Stimulated activated CD8-positive, alpha-beta memory T cell treated with anti-CD3 and anti-CD28 coated beads, Interleukin-12 subunit alpha, Interleukin-12 subunit beta, amount 100 ng/mL, for 24 hours (primary cell): ENCODE measurements around the gene OR5C1.
"Not testable (repeated sequence)": the region's sequence is repeated elsewhere in the genome, so short reads cannot be mapped to it uniquely, and the experiment has no call there.

Source experiments
- DNase-seq: peaks from one replicate; pipeline ENCODE4 v3.0.0-alpha.2; 2020; ENCODE audit errors: extremely low read depth

Gene OR5C1

GRCh38 chr9:122810306-122810946, 21.7 kb downstream of the OR5C1 start:
- no peak for DNase-seq

- DNase-seq, result no peak
Measured at GRCh38 chr9:122812736-122813135, 24.0 kb downstream of the OR5C1 start.

- DNase-seq, result no peak
Measured at GRCh38 chr9:122814545-122814944, 25.8 kb downstream of the OR5C1 start.

- no peak for DNase-seq
Measured at GRCh38 chr9:122815544-122815943, 26.8 kb downstream of the OR5C1 start.

GRCh38 chr9:122816163-122816867, 27.6 kb downstream of the OR5C1 start:
- DNase-seq, result no peak

GRCh38 chr9:122819326-122819725, 30.6 kb downstream of the OR5C1 start:
- DNase-seq, result no peak

GRCh38 chr9:122819791-122820489, 31.2 kb downstream of the OR5C1 start:
- DNase-seq, result no peak

GRCh38 chr9:122820490-122820845, 31.7 kb downstream of the OR5C1 start:
- DNase-seq, result no peak

GRCh38 chr9:122821278-122821943, 32.7 kb downstream of the OR5C1 start:
- DNase-seq, result no peak

- DNase-seq, result no peak
Measured at GRCh38 chr9:122822056-122822455, 33.3 kb downstream of the OR5C1 start.

- no peak for DNase-seq
Measured at GRCh38 chr9:122822938-122823337, 34.2 kb downstream of the OR5C1 start.

- no peak for DNase-seq
Measured at GRCh38 chr9:122827761-122828093, 39.0 kb downstream of the OR5C1 start.

- DNase-seq, result not testable (repeated sequence)
Measured at GRCh38 chr9:122828965-122829284, 40.2 kb downstream of the OR5C1 start.

- DNase-seq, result no peak
Measured at GRCh38 chr9:122832194-122832593, 43.5 kb downstream of the OR5C1 start.

GRCh38 chr9:122835313-122835731, 46.6 kb downstream of the OR5C1 start:
- DNase-seq, result no peak

- no peak for DNase-seq
Measured at GRCh38 chr9:122837266-122837850, 48.6 kb downstream of the OR5C1 start.

- not testable (repeated sequence) for DNase-seq
Measured at GRCh38 chr9:122838441-122838840, 49.7 kb downstream of the OR5C1 start.
